ENCODE results near the gene INPP5E.

The INPP5E gene

GRCh38 chr9:136447173-136447778 lies 7.6 kb upstream of the INPP5E start:
- DNase-seq (ENCODE audit: low read depth) = no peak

GRCh38 chr9:136445799-136446198 lies 6.2 kb upstream of the INPP5E start:
- no peak for DNase-seq (ENCODE audit: low read depth)

- no peak for DNase-seq (ENCODE audit: low read depth)
Measured at GRCh38 chr9:136444102-136444501, 4.5 kb upstream of the INPP5E start.

- no peak for DNase-seq (ENCODE audit: low read depth)
Measured at GRCh38 chr9:136443687-136444086, 4.0 kb upstream of the INPP5E start.

GRCh38 chr9:136443087-136443486 lies 3.4 kb upstream of the INPP5E start:
- no peak for DNase-seq (ENCODE audit: low read depth)

- no peak for DNase-seq (ENCODE audit: low read depth)
Measured at GRCh38 chr9:136442265-136442664, 2.6 kb upstream of the INPP5E start.

- no peak for DNase-seq (ENCODE audit: low read depth)
Measured at GRCh38 chr9:136441681-136442245, 2.1 kb upstream of the INPP5E start.

- DNase-seq (ENCODE audit: low read depth) = no peak
Measured at GRCh38 chr9:136441191-136441680, 1.6 kb upstream of the INPP5E start.

- DNase-seq (ENCODE audit: low read depth) = peak; percentile 38
Measured at GRCh38 chr9:136438548-136439480, 831 bp downstream of the INPP5E start.

GRCh38 chr9:136437839-136438547 lies 1.7 kb downstream of the INPP5E start:
- peak; percentile 18 for DNase-seq (ENCODE audit: low read depth)

GRCh38 chr9:136437430-136437829 lies 2.2 kb downstream of the INPP5E start:
- DNase-seq (ENCODE audit: low read depth) = no peak

GRCh38 chr9:136436055-136436634 lies 3.5 kb downstream of the INPP5E start:
- DNase-seq (ENCODE audit: low read depth) = no peak

- no peak for DNase-seq (ENCODE audit: low read depth)
Measured at GRCh38 chr9:136434580-136435169, 5.0 kb downstream of the INPP5E start.

GRCh38 chr9:136433849-136434579 lies 5.6 kb downstream of the INPP5E start:
- no peak for DNase-seq (ENCODE audit: low read depth)

GRCh38 chr9:136433043-136433715 lies 6.5 kb downstream of the INPP5E start:
- DNase-seq (ENCODE audit: low read depth) = no peak

- DNase-seq (ENCODE audit: low read depth) = no peak
Measured at GRCh38 chr9:136432591-136432990, 7.1 kb downstream of the INPP5E start.

GRCh38 chr9:136431782-136432350 lies 7.8 kb downstream of the INPP5E start:
- DNase-seq (ENCODE audit: low read depth) = no peak

GRCh38 chr9:136430588-136431234 lies 8.9 kb downstream of the INPP5E start:
- DNase-seq (ENCODE audit: low read depth) = no peak
